Measurements from ENCODE around the gene MBTPS1.

Gene MBTPS1

GRCh38 chr16:84022644-84023043 is 94.1 kb downstream of the MBTPS1 start:
- no peak for DNase-seq (ENCODE audit: insufficient read length)
- no peak for TF ChIP-seq TAF1 (IDR thresholded peaks at IDR 0.05; ENCODE audit: borderline replicate concordance, low read depth, low read length)
- no peak for TF ChIP-seq POLR2A (IDR thresholded peaks at IDR 0.05; ENCODE audit: low read depth, low read length)
- TF ChIP-seq POLR2AphosphoS5 (IDR thresholded peaks at IDR 0.05; ENCODE audit: low read depth, low read length): no peak
- FAIRE-seq: no peak

GRCh38 chr16:84021488-84021887 is 95.3 kb downstream of the MBTPS1 start:
- FAIRE-seq: no peak

GRCh38 chr16:84020353-84020752 is 96.4 kb downstream of the MBTPS1 start:
- TF ChIP-seq TAF1 (IDR thresholded peaks at IDR 0.05; ENCODE audit: borderline replicate concordance, low read depth, low read length): no peak
- no peak for TF ChIP-seq POLR2A (IDR thresholded peaks at IDR 0.05; ENCODE audit: low read depth, low read length)
- no peak for TF ChIP-seq POLR2AphosphoS5 (IDR thresholded peaks at IDR 0.05; ENCODE audit: low read depth, low read length)
- DNase-seq (ENCODE audit: insufficient read length): no peak
- no peak for FAIRE-seq

More at GRCh38 chr16:84021488-84021887, 95.3 kb downstream of the MBTPS1 start:
- DNase-seq (ENCODE audit: insufficient read length): no peak
- TF ChIP-seq POLR2A (IDR thresholded peaks at IDR 0.05; ENCODE audit: low read depth, low read length): no peak
- TF ChIP-seq TAF1 (IDR thresholded peaks at IDR 0.05; ENCODE audit: borderline replicate concordance, low read depth, low read length): no peak
- no peak for TF ChIP-seq POLR2AphosphoS5 (IDR thresholded peaks at IDR 0.05; ENCODE audit: low read depth, low read length)

GRCh38 chr16:84018710-84019109 is 98.0 kb downstream of the MBTPS1 start:
- FAIRE-seq (no peak), DNase-seq (ENCODE audit: insufficient read length) (no peak)
- TF ChIP-seq POLR2A (IDR thresholded peaks at IDR 0.05; ENCODE audit: low read depth, low read length) (no peak), POLR2AphosphoS5 (IDR thresholded peaks at IDR 0.05; ENCODE audit: low read depth, low read length) (no peak), TAF1 (IDR thresholded peaks at IDR 0.05; ENCODE audit: borderline replicate concordance, low read depth, low read length) (no peak)

GRCh38 chr16:84016477-84016876 is 100.3 kb downstream of the MBTPS1 start:
- FAIRE-seq (no peak), DNase-seq (ENCODE audit: insufficient read length) (no peak)
- TF ChIP-seq POLR2AphosphoS5 (IDR thresholded peaks at IDR 0.05; ENCODE audit: low read depth, low read length) (no peak), POLR2A (IDR thresholded peaks at IDR 0.05; ENCODE audit: low read depth, low read length) (no peak), TAF1 (IDR thresholded peaks at IDR 0.05; ENCODE audit: borderline replicate concordance, low read depth, low read length) (no peak)

- no peak for TF ChIP-seq POLR2A (IDR thresholded peaks at IDR 0.05; ENCODE audit: low read depth, low read length)
- TF ChIP-seq TAF1 (IDR thresholded peaks at IDR 0.05; ENCODE audit: borderline replicate concordance, low read depth, low read length): no peak
- no peak for TF ChIP-seq POLR2AphosphoS5 (IDR thresholded peaks at IDR 0.05; ENCODE audit: low read depth, low read length)
- FAIRE-seq (no peak), DNase-seq (ENCODE audit: insufficient read length) (no peak)
Observed at GRCh38 chr16:84015399-84015798, 101.3 kb downstream of the MBTPS1 start.

- no peak for TF ChIP-seq TAF1 (IDR thresholded peaks at IDR 0.05; ENCODE audit: borderline replicate concordance, low read depth, low read length)
- FAIRE-seq (no peak), DNase-seq (ENCODE audit: insufficient read length) (no peak)
Observed at GRCh38 chr16:84014570-84015327, 102.0 kb downstream of the MBTPS1 start.

GRCh38 chr16:84013787-84014569 is 102.8 kb downstream of the MBTPS1 start:
- DNase-seq (ENCODE audit: insufficient read length) (peak; percentile 46), FAIRE-seq (no peak)
- no peak for TF ChIP-seq POLR2AphosphoS5 (IDR thresholded peaks at IDR 0.05; ENCODE audit: low read depth, low read length)
- no peak for TF ChIP-seq TAF1 (IDR thresholded peaks at IDR 0.05; ENCODE audit: borderline replicate concordance, low read depth, low read length)
- no peak for TF ChIP-seq POLR2A (IDR thresholded peaks at IDR 0.05; ENCODE audit: low read depth, low read length)

GRCh38 chr16:84009282-84009681 is 107.5 kb downstream of the MBTPS1 start:
- DNase-seq (ENCODE audit: insufficient read length): no peak
- TF ChIP-seq TAF1 (IDR thresholded peaks at IDR 0.05; ENCODE audit: borderline replicate concordance, low read depth, low read length) (no peak), POLR2AphosphoS5 (IDR thresholded peaks at IDR 0.05; ENCODE audit: low read depth, low read length) (no peak), POLR2A (IDR thresholded peaks at IDR 0.05; ENCODE audit: low read depth, low read length) (no peak)
- no peak for FAIRE-seq

- TF ChIP-seq POLR2A (IDR thresholded peaks at IDR 0.05; ENCODE audit: low read depth, low read length) (no peak), POLR2AphosphoS5 (IDR thresholded peaks at IDR 0.05; ENCODE audit: low read depth, low read length) (no peak), TAF1 (IDR thresholded peaks at IDR 0.05; ENCODE audit: borderline replicate concordance, low read depth, low read length) (no peak)
- DNase-seq (ENCODE audit: insufficient read length): no peak
- FAIRE-seq: no peak
Observed at GRCh38 chr16:84007965-84008364, 108.8 kb downstream of the MBTPS1 start.

- TF ChIP-seq POLR2A (IDR thresholded peaks at IDR 0.05; ENCODE audit: low read depth, low read length) (no peak), POLR2AphosphoS5 (IDR thresholded peaks at IDR 0.05; ENCODE audit: low read depth, low read length) (no peak), TAF1 (IDR thresholded peaks at IDR 0.05; ENCODE audit: borderline replicate concordance, low read depth, low read length) (no peak)
- DNase-seq (ENCODE audit: insufficient read length) (no peak), FAIRE-seq (no peak)
Observed at GRCh38 chr16:84007520-84007919, 109.2 kb downstream of the MBTPS1 start.

GRCh38 chr16:84005391-84005790 is 111.4 kb downstream of the MBTPS1 start:
- DNase-seq (ENCODE audit: insufficient read length): no peak
- no peak for FAIRE-seq
- TF ChIP-seq TAF1 (IDR thresholded peaks at IDR 0.05; ENCODE audit: borderline replicate concordance, low read depth, low read length): no peak
- no peak for TF ChIP-seq POLR2A (IDR thresholded peaks at IDR 0.05; ENCODE audit: low read depth, low read length)
- no peak for TF ChIP-seq POLR2AphosphoS5 (IDR thresholded peaks at IDR 0.05; ENCODE audit: low read depth, low read length)
